ENCODE results near the gene HTR3D.

HTR3D gene

GRCh38 chr3:184073621-184074020 is 42.1 kb downstream of the HTR3D start:
- DNase-seq = no peak

DNA sequence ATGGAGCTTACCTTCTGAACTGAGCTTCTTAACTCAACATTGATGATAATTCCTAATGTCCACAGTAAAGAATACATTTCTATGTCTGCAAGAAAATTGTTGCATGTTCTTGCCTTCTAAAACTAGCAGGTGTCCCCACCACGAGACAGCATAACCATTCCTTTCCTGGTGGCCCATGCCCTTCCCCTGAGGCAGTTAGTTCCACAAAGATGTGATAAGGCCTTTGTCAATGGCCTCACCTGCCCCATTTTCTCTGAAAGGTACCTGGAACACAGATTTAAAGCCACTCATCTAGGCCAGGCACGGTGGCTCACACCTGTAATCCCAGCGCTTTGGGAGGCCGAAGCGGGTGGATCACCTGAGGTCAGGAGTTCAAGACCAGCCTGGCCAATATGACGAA is 44.4 kb downstream of the HTR3D start:
- no peak for DNase-seq

DNA sequence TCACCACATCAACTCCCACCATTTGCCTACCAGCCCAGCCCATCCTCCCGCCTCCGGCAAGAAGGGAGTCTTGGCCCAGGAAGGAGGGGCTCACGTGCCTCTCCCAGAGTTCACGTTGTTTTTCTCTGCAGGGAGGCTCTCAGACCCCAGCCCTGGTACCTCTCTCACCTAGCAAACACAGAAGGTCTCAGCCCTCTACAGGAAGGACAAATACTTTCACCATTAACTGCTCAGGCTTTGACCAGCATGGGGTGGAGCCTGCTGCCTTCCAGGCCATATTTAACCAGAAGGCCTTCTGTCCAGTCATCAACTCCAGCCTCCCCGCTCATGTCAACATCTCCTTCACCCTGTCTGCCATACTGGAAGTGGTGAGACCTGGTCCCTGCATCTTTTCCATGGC is 46.3 kb downstream of the HTR3D start:
- no peak for DNase-seq

- DNase-seq = no peak
Measured at GRCh38 chr3:184078851-184079250, 47.3 kb downstream of the HTR3D start.

GRCh38 chr3:184081116-184081830 is 49.7 kb downstream of the HTR3D start:
- DNase-seq = no peak

DNA sequence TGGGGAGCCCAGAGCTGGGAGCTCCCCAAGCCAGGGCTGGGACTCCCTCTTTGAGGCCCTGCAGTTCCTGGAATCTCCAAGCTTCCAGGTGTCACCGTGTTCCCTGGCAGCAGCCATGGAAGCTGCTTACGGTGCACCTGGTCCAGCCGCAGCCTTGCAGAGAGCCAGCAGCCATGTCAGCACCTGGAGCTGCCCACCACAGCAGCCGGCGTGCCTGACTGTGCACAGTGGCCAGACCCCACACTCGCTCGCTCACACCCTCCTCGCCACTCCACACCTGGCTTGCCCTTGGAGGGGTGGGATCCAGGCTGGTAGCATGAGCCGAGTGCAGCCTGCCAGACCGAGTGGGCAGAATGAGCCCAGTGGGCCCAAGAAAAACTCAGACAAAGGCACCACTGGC is 50.5 kb downstream of the HTR3D start:
- no peak for DNase-seq

DNA sequence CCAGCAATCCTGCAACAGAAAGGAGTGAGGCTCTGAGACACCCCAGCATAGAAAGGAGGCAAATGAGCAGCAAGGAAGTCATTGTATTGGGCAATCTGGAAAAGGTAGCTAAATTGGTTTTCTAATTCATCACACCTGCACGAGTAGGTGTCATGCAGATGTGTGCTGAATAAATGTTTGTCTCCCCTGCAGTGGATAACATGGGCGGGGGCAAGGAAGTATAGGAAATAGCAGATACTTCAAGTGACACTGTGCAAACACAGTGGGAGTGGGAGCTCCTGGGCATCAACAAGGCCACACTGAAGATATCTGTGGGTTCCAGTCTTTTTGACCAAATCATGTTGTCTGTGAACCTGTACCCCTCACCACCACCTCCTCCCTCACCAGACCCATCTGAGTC is 50.9 kb downstream of the HTR3D start:
- DNase-seq = no peak

DNA sequence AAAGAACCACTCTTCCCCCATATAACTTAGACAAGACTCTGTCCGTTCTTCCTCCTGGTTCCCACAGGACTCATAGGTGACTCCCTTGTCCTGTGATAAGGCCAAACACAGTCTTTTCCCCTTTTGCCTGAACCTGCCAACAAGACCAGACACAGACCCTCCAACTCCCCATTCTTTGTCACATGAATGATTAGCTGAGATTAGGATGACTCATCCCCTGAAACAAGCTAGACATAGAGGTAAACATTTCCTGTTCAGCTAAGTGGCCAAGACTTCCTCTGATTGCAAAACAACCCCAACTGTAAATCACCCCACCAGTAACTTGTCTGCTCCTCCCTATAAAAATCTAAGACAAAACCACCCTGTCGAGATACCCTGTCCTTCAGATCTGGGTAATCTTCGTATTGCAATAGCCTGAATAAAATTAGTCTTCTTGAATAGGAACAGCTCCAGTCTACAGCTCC is 53.9 kb downstream of the HTR3D start:
- DNase-seq = no peak

Measured in NCI-H2171 (cell line).